ENCODE results near the gene ALDH1B1.
"Not testable (repeated sequence)": the region's sequence is repeated elsewhere in the genome, so short reads cannot be mapped to it uniquely, and the experiment has no call there.

Gene ALDH1B1

DNA sequence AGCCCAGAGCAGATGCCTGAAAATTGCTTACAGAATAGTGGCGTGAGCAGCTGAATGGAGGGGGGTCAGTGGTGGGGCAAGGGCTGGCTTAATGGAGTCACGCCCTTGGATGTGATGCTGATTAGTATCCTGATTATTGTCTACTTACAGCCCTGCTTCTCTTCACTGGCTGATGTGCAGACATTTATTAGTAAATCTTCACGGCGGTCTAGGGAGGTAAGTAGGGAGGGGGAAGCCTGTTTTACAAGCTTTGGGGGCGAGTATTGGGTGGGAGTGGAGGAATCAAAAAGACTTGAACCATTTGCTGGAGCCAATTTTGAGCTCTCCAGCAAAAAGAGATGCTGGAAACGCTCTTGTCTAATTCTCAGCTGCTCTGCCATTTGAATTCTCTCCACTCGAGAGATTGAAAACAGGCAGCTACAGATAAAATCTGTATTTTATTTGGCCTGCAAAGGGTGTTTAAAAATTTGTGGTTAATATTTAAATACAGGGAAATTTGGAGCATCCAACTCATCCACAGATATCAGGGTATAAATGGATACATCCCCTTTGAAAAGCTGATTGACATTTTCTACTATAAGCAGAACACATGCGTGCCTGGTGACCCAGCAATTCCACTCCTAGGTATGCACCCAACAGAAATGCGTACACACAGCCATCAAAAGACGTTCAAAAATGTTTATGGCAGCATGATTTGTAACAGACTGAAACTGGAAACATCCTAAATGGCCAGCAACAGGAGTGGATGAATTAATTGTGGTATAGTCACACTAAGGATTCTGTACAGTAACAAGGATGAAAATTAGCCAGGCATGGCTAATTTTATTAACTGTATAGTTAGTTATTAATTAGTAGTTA, 19.5 kb upstream of the ALDH1B1 start:
- 92% methylated on average over 5 of the region's 10 CpGs for WGBS (ENCODE audit: insufficient coverage)
- ChIA-PET CTCF (interaction anchor here (0.8 to 1.4 kb wide), 6 partner anchors 9 to 459 kb away, joined by 3 to 5 read pairs (median 3); no protein-coding TSS in a partner anchor), POLR2A (no interaction called here)

DNA sequence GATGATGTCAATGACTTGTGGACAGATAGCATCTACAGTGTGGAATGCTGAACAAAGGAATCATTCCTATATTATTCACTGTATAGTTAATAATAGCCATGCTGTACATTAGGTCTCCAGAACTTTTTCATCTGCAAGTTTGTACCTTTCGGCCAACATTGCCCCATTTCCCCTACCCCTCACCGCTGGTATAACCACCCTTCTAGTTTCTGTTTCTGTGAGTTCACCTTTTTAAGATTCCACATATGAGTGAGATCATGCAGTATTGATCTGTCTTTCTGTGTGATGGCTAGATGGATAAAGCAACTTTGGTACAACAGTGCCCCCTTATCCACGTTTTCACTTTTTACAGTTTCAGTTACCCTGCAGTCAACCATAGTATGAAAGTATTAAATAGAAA, 18.8 kb upstream of the ALDH1B1 start:
- Histone ChIP-seq H3K9me3 (ENCODE audit: control extremely low read depth in 1 of 5, control insufficient read depth in 4 of 5, insufficient read depth in 2 of 5, low read depth in 1 of 5, low read length in 4 of 5) (no peaks in the 10 kb centered on the region), H3K36me3 (ENCODE audit: control insufficient read depth in 4 of 4, insufficient read depth in 4 of 4, low read length in 3 of 4) (no peaks in the 10 kb centered on the region), H3K4me3 (ENCODE audit: control insufficient read depth in 1 of 7, extremely low read depth in 1 of 7, insufficient read depth in 4 of 7, low read depth in 2 of 7, low read length in 6 of 7) (no peak overlapping the region), H3K27ac (ENCODE audit: insufficient read depth in 1 of 2, low read depth in 1 of 2, low read length in 2 of 2, poor library complexity in 1 of 2, severe bottlenecking in 2 of 2) (no peak overlapping the region), H3K4me1 (ENCODE audit: control extremely low read depth in 1 of 4, control insufficient read depth in 4 of 4, insufficient read depth in 4 of 4, low read length in 3 of 4) (no peaks in the 10 kb centered on the region), H3K27me3 (replicated peaks in 2 of 5; ENCODE audit: control insufficient read depth in 4 of 5, insufficient read depth in 5 of 5, low read length in 4 of 5) (no peaks in the 10 kb centered on the region)
- POLR2A ChIA-PET = no interaction called here
- CTCF ChIA-PET = interaction anchor here (1.0 to 1.1 kb wide), 2 partner anchors 14 to 460 kb away, joined by 3 to 4 read pairs; no protein-coding TSS in a partner anchor
- no peak for DNase-seq
- whole genome bisulfite sequencing (ENCODE audit: insufficient coverage) = no CpG with 5 or more reads among the region's 3 CpGs

More for the DNA sequence above, 19.5 kb upstream of the ALDH1B1 start:
- H3K27ac ChIP-seq (ENCODE audit: insufficient read depth in 1 of 2, low read depth in 1 of 2, low read length in 2 of 2, poor library complexity in 1 of 2, severe bottlenecking in 2 of 2) = no peak overlapping the region
- H3K9me3 ChIP-seq (ENCODE audit: control extremely low read depth in 1 of 5, control insufficient read depth in 4 of 5, insufficient read depth in 2 of 5, low read depth in 1 of 5, low read length in 4 of 5) = no peaks in the 10 kb centered on the region
- no peak overlapping the region for H3K4me3 ChIP-seq (ENCODE audit: control insufficient read depth in 1 of 7, extremely low read depth in 1 of 7, insufficient read depth in 4 of 7, low read depth in 2 of 7, low read length in 6 of 7)
- H3K36me3 ChIP-seq (ENCODE audit: control insufficient read depth in 4 of 4, insufficient read depth in 4 of 4, low read length in 3 of 4) = no peaks in the 10 kb centered on the region
- H3K4me1 ChIP-seq (ENCODE audit: control extremely low read depth in 1 of 4, control insufficient read depth in 4 of 4, insufficient read depth in 4 of 4, low read length in 3 of 4) = no peaks in the 10 kb centered on the region
- no peak for DNase-seq
- H3K27me3 ChIP-seq (replicated peaks in 2 of 5; ENCODE audit: control insufficient read depth in 4 of 5, insufficient read depth in 5 of 5, low read length in 4 of 5) = no peaks in the 10 kb centered on the region

DNA sequence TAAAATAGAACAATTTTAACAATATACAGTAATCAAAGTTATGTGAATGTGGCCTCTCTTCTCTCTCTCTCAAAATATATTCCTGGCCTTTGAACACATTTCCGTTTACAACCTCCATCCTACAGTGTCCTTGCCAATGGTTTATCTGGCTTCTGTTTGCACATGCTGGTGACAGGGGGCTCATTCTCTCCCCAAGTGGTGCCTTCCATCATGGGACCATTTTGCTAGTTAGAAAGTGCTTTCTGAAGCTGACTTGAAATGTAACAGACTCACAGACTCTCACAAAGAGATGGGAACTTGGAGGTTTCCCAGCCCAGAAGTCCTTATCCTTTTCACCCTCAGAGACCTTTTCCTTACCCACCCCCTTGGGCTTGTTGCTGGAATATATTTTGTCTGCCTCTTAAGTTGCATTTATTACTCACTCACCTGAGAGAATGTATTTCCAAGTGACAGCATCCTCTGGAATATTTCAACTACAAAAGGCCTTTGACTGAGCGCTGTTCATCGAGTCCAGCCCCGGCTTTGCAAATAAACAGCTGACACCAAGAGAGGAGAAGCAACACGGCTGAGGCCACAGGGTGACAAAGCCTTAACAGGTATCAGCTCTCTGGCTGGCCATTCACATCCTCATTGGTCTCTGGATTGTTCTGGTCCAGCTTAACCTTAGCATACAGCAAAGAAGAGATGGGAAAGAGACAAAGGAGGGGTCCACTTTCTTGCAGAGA, 17.5 kb upstream of the ALDH1B1 start:
- Histone ChIP-seq H3K27me3 (replicated peaks in 2 of 5; ENCODE audit: control insufficient read depth in 4 of 5, insufficient read depth in 5 of 5, low read length in 4 of 5) (no peaks in the 10 kb centered on the region), H3K4me1 (ENCODE audit: control extremely low read depth in 1 of 4, control insufficient read depth in 4 of 4, insufficient read depth in 4 of 4, low read length in 3 of 4) (no peaks in the 10 kb centered on the region), H3K27ac (ENCODE audit: insufficient read depth in 1 of 2, low read depth in 1 of 2, low read length in 2 of 2, poor library complexity in 1 of 2, severe bottlenecking in 2 of 2) (no peak overlapping the region), H3K4me3 (ENCODE audit: control insufficient read depth in 1 of 7, extremely low read depth in 1 of 7, insufficient read depth in 4 of 7, low read depth in 2 of 7, low read length in 6 of 7) (no peak overlapping the region), H3K9me3 (ENCODE audit: control extremely low read depth in 1 of 5, control insufficient read depth in 4 of 5, insufficient read depth in 2 of 5, low read depth in 1 of 5, low read length in 4 of 5) (no peaks in the 10 kb centered on the region), H3K36me3 (ENCODE audit: control insufficient read depth in 4 of 4, insufficient read depth in 4 of 4, low read length in 3 of 4) (no peaks in the 10 kb centered on the region)
- ChIA-PET CTCF (interaction anchor here (0.5 to 1.1 kb wide), 3 partner anchors 13 to 29 kb away, joined by 3 to 4 read pairs (median 4); no protein-coding TSS in a partner anchor), POLR2A (no interaction called here)
- 91% methylated on average over 5 of the region's 5 CpGs for WGBS (ENCODE audit: insufficient coverage)
- DNase-seq = no peak

DNA sequence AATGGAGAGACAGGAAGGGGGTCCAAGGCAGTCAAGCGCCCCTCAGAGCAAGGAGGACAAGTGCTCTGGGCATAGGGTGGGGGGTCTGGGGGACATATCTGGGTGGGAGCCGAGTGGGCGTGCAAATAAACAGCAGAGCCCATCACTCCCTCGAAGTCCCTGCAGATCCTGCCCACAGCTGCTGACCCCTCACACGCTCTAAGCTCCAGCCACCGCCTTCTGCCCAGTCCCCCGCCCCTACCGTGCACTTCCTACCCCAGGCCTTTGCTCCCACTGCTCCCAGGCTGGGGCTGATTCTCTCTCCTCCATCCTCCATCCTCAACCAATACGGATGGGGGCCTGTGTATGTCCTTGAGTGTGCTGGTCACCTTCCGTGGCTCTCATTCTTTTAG, 16.9 kb upstream of the ALDH1B1 start:
- 91% methylated on average over 7 of the region's 10 CpGs for WGBS (ENCODE audit: insufficient coverage)
- no peak for DNase-seq
- Histone ChIP-seq H3K4me3 (ENCODE audit: control insufficient read depth in 1 of 7, extremely low read depth in 1 of 7, insufficient read depth in 4 of 7, low read depth in 2 of 7, low read length in 6 of 7) (no peak overlapping the region), H3K9me3 (ENCODE audit: control extremely low read depth in 1 of 5, control insufficient read depth in 4 of 5, insufficient read depth in 2 of 5, low read depth in 1 of 5, low read length in 4 of 5) (no peaks in the 10 kb centered on the region), H3K4me1 (ENCODE audit: control extremely low read depth in 1 of 4, control insufficient read depth in 4 of 4, insufficient read depth in 4 of 4, low read length in 3 of 4) (no peaks in the 10 kb centered on the region), H3K27me3 (replicated peaks in 2 of 5; ENCODE audit: control insufficient read depth in 4 of 5, insufficient read depth in 5 of 5, low read length in 4 of 5) (no peaks in the 10 kb centered on the region), H3K27ac (ENCODE audit: insufficient read depth in 1 of 2, low read depth in 1 of 2, low read length in 2 of 2, poor library complexity in 1 of 2, severe bottlenecking in 2 of 2) (no peak overlapping the region), H3K36me3 (ENCODE audit: control insufficient read depth in 4 of 4, insufficient read depth in 4 of 4, low read length in 3 of 4) (no peaks in the 10 kb centered on the region)
- CTCF ChIA-PET = no interaction called here
- POLR2A ChIA-PET = no interaction called here

DNA sequence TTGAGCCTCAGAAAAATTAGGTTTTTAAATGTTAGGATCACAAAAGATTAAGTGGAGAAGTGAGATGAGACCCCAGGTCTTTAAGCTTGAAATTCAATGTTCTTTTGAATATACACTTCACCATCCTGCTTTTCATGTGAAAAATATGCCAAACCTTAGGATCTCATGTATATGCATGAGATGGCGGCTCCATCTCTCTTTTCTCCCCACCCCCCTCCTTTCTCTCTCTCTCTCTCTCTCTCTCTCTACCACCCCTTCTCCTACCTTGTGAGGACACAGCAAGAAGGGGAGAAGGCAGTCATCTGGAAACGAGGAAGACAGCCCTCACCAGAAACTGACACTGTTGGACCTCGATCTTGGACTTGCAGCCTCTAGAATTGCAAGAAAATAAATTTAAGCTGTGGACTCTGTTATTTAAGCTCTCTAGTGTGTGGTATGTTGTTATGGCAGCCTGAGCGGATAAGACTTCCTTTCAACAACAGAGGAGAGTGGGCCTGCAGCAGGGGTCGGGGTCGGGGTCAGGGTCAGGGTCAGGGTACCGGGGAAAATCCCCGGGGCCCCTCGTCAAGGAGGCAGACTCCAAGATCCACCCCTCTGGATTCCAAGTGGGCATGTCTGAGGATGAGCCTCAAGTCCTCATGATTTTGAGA, 16.4 kb upstream of the ALDH1B1 start:
- no peak for DNase-seq
- Histone ChIP-seq H3K4me3 (ENCODE audit: control insufficient read depth in 1 of 7, extremely low read depth in 1 of 7, insufficient read depth in 4 of 7, low read depth in 2 of 7, low read length in 6 of 7) (no peak overlapping the region), H3K27ac (ENCODE audit: insufficient read depth in 1 of 2, low read depth in 1 of 2, low read length in 2 of 2, poor library complexity in 1 of 2, severe bottlenecking in 2 of 2) (no peak overlapping the region), H3K36me3 (ENCODE audit: control insufficient read depth in 4 of 4, insufficient read depth in 4 of 4, low read length in 3 of 4) (no peaks in the 10 kb centered on the region), H3K4me1 (ENCODE audit: control extremely low read depth in 1 of 4, control insufficient read depth in 4 of 4, insufficient read depth in 4 of 4, low read length in 3 of 4) (no peaks in the 10 kb centered on the region), H3K27me3 (replicated peaks in 2 of 5; ENCODE audit: control insufficient read depth in 4 of 5, insufficient read depth in 5 of 5, low read length in 4 of 5) (no peaks in the 10 kb centered on the region), H3K9me3 (ENCODE audit: control extremely low read depth in 1 of 5, control insufficient read depth in 4 of 5, insufficient read depth in 2 of 5, low read depth in 1 of 5, low read length in 4 of 5) (no peaks in the 10 kb centered on the region)
- ChIA-PET POLR2A (no interaction called here), CTCF (interaction anchor here (1.1 to 1.3 kb wide), 3 partner anchors 12 to 41 kb away, joined by 3 read pairs; no protein-coding TSS in a partner anchor)
- 87% methylated on average over 6 of the region's 9 CpGs for WGBS (ENCODE audit: insufficient coverage)

DNA sequence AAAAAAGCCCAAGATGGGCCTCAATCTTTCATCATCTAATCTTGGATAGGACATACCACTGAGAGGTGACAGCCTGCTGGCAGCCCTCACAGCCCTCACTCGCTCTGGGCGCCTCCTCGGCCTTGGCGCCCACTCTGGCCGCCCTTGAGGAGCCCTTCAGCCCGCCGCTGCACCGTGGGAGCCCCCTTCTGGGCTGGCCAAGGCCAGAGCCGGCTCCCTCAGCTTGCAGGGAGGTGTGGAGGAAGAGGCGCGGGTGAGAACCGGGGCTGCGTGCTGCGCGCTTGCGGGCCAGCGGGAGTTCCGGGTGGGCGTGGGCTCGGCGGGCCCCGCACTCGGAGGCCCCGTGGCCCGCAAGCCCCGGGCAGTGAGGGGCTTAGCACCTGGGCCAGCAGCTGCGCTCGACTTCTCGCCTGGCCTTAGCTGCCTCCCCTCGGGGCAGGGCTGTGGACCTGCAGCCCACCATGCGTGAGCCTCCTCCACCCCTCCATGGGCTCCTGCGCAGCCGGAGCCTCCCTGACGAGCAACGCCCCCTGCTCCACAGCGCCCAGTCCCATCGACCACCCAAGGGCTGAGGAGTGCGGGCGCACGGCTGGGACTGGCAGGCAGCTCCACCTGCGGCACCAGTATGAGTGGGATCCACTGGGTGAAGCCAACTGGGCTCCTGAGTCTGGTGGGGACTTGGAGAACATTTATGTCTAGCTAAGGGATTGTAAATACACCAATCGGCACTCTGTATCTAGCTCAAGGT, 15.0 kb upstream of the ALDH1B1 start:
- not testable (repeated sequence) for H3K9me3 ChIP-seq (ENCODE audit: control extremely low read depth in 1 of 5, control insufficient read depth in 4 of 5, insufficient read depth in 2 of 5, low read depth in 1 of 5, low read length in 4 of 5); H3K36me3 ChIP-seq (ENCODE audit: control insufficient read depth in 4 of 4, insufficient read depth in 4 of 4, low read length in 3 of 4); H3K4me1 ChIP-seq (ENCODE audit: control extremely low read depth in 1 of 4, control insufficient read depth in 4 of 4, insufficient read depth in 4 of 4, low read length in 3 of 4); H3K4me3 ChIP-seq (ENCODE audit: control insufficient read depth in 1 of 7, extremely low read depth in 1 of 7, insufficient read depth in 4 of 7, low read depth in 2 of 7, low read length in 6 of 7); DNase-seq; H3K27ac ChIP-seq (ENCODE audit: insufficient read depth in 1 of 2, low read depth in 1 of 2, low read length in 2 of 2, poor library complexity in 1 of 2, severe bottlenecking in 2 of 2); H3K27me3 ChIP-seq (replicated peaks in 2 of 5; ENCODE audit: control insufficient read depth in 4 of 5, insufficient read depth in 5 of 5, low read length in 4 of 5)
- WGBS (ENCODE audit: insufficient coverage) = 96% methylated on average over 32 of the region's 42 CpGs
- POLR2A ChIA-PET = interaction anchor here (0.6 kb wide), 1 partner anchor 415 kb away, joined by 3 read pairs; no protein-coding TSS in a partner anchor
- CTCF ChIA-PET = interaction anchor here (1.1 to 1.3 kb wide), 3 partner anchors 14 to 40 kb away, joined by 3 read pairs; no protein-coding TSS in a partner anchor
